HepG2 (cell line): ENCODE results near the gene DHRS4L2. TPM values are rescaled to one million over a fixed set of nuclear protein-coding genes. Genes with fewer than 3 reads are reported as not detected.

Experiments
- ETV5 ChIP-seq: IDR thresholded peaks from 2 replicates; pipeline ENCODE4 v1.6.1; 2018; ENCODE audit warnings: missing biosample characterization, missing genetic modification reagents, inconsistent platforms, borderline replicate concordance
- FOXC1 ChIP-seq: sonication (generic); formaldehyde crosslinking; IDR thresholded peaks from 2 replicates; pipeline ENCODE4 v1.8.0; 2022; ENCODE audit warnings: mild to moderate bottlenecking, missing genetic modification reagents, borderline replicate concordance
- KDM6A ChIP-seq: IDR thresholded peaks from 2 replicates; pipeline ENCODE4 v1.6.1; 2016; ENCODE audit warnings: low read depth
- TSC22D2 ChIP-seq: sonication (generic); formaldehyde crosslinking; IDR thresholded peaks from 2 replicates; pipeline ENCODE4 v1.5.1; 2020; ENCODE audit warnings: missing genetic modification reagents, mild to moderate bottlenecking, borderline replicate concordance
- polyA plus RNA-seq, 8 experiments: library from polyadenylated mRNA; depleted of rRNA in 3 of 8; stranded (reverse) in 7 of 8; unstranded in 1 of 8; fragments of >200 nt; fragmentation: Illumina TruSeq in 4 of 8; extraction: Trizol in 4 of 8; gene quantifications; 2 replicates each; pipeline versions ENCODE4 v1.2.1 to v1.2.3, GENCODE V29; 2011 to 2016; ENCODE audit warnings: low read depth in 4 of 8, missing spikeins in 1 of 8, mixed read lengths in 1 of 8; ENCODE audit not compliant: insufficient read depth in 1 of 8
- total RNA-seq, 5 experiments: library from RNA; depleted of rRNA; stranded (reverse); fragments of >200 nt; fragmentation: Illumina TruSeq; extraction: Trizol; gene quantifications; 2 replicates each; pipeline ENCODE4 v1.2.3, GENCODE V29; 2016; ENCODE audit warnings: low read depth in 1 of 5
- TF ChIP-seq, protein P1 (sequence below): IDR thresholded peaks from 2 replicates; pipeline ENCODE4 v1.6.1; 2016; ENCODE audit warnings: low read depth, control low read depth
- TF ChIP-seq, protein P2 (sequence below): IDR thresholded peaks from 2 replicates; pipeline ENCODE4 v1.4.0; 2020; ENCODE audit warnings: mild to moderate bottlenecking, missing genetic modification reagents
- TF ChIP-seq, protein P3 (sequence below): sonication (generic); formaldehyde crosslinking; IDR thresholded peaks from 2 replicates; pipeline ENCODE4 v1.5.0; 2020; ENCODE audit warnings: mild to moderate bottlenecking, missing genetic modification reagents, borderline replicate concordance
- TF ChIP-seq, protein P4 (sequence below): sonication (generic); formaldehyde crosslinking; IDR thresholded peaks from 2 replicates; pipeline ENCODE4 v1.5.1; 2020; ENCODE audit warnings: mild to moderate bottlenecking, missing genetic modification reagents, borderline replicate concordance
- TF ChIP-seq, protein P5 (sequence below): IDR thresholded peaks from 2 replicates; pipeline ENCODE4 v1.6.1; 2016; ENCODE audit warnings: mild to moderate bottlenecking

The DHRS4L2 gene
- total and polyA plus RNA-seq, 2 of the 13 experiments (the other 11 are each of a cell fraction or from before 2014, with no cell fraction given) = 24.7 to 38.2 TPM

DNA sequence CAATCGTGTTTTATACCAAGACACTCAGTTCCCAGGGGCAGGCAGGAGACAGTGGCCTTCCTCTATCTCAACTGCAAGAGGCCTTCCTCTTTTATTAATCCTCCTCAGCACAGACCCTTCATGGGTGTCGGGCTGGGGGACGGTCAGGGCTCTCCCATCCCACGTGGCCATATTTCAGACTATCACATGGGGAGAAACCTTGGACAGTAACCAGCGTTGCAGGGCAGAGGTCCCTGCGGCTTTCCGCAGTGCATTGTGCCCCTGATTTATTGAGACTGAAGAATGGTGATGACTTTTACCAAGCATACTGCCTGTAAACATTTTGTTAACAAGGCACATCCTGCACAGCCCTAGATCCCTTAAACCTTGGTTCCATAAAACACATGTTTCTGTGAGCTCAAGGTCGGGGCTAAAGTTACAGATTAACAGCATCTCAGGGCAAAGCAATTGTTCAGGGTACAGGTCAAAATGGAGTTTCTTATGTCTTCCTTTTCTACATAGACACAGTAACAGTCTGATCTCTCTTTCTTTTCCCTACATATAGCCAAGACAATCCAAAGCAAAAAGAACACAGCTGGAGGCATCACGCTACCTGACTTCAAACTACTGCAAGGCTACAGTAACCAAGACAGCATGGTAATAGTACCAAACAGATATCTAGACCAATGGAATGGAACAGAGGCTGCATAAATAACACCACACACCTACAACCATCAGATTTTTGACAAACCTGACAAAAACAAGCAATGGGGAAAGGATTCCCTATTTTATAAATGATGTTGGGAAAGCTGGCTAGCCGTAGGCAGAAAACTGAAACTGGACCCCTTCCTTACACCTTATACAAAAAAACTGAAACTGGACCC is 6.5 kb upstream of the DHRS4L2 start (continued):
- TF ChIP-seq TSC22D2 (CRISPR knock-in tag) = peak; percentile 64; the same call in 1 of the 2 replicates
- TF ChIP-seq, protein P1, sequence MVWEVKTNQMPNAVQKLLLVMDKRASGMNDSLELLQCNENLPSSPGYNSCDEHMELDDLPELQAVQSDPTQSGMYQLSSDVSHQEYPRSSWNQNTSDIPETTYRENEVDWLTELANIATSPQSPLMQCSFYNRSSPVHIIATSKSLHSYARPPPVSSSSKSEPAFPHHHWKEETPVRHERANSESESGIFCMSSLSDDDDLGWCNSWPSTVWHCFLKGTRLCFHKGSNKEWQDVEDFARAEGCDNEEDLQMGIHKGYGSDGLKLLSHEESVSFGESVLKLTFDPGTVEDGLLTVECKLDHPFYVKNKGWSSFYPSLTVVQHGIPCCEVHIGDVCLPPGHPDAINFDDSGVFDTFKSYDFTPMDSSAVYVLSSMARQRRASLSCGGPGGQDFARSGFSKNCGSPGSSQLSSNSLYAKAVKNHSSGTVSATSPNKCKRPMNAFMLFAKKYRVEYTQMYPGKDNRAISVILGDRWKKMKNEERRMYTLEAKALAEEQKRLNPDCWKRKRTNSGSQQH = peak; percentile 57; the same call in 1 of the 2 replicates
- TF ChIP-seq, protein P2, sequence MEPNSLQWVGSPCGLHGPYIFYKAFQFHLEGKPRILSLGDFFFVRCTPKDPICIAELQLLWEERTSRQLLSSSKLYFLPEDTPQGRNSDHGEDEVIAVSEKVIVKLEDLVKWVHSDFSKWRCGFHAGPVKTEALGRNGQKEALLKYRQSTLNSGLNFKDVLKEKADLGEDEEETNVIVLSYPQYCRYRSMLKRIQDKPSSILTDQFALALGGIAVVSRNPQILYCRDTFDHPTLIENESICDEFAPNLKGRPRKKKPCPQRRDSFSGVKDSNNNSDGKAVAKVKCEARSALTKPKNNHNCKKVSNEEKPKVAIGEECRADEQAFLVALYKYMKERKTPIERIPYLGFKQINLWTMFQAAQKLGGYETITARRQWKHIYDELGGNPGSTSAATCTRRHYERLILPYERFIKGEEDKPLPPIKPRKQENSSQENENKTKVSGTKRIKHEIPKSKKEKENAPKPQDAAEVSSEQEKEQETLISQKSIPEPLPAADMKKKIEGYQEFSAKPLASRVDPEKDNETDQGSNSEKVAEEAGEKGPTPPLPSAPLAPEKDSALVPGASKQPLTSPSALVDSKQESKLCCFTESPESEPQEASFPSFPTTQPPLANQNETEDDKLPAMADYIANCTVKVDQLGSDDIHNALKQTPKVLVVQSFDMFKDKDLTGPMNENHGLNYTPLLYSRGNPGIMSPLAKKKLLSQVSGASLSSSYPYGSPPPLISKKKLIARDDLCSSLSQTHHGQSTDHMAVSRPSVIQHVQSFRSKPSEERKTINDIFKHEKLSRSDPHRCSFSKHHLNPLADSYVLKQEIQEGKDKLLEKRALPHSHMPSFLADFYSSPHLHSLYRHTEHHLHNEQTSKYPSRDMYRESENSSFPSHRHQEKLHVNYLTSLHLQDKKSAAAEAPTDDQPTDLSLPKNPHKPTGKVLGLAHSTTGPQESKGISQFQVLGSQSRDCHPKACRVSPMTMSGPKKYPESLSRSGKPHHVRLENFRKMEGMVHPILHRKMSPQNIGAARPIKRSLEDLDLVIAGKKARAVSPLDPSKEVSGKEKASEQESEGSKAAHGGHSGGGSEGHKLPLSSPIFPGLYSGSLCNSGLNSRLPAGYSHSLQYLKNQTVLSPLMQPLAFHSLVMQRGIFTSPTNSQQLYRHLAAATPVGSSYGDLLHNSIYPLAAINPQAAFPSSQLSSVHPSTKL (CRISPR knock-in tag) = peak; percentile 92
- TF ChIP-seq ETV5 = peak; percentile 52; the same call in 1 of the 2 replicates
- TF ChIP-seq, protein P3, sequence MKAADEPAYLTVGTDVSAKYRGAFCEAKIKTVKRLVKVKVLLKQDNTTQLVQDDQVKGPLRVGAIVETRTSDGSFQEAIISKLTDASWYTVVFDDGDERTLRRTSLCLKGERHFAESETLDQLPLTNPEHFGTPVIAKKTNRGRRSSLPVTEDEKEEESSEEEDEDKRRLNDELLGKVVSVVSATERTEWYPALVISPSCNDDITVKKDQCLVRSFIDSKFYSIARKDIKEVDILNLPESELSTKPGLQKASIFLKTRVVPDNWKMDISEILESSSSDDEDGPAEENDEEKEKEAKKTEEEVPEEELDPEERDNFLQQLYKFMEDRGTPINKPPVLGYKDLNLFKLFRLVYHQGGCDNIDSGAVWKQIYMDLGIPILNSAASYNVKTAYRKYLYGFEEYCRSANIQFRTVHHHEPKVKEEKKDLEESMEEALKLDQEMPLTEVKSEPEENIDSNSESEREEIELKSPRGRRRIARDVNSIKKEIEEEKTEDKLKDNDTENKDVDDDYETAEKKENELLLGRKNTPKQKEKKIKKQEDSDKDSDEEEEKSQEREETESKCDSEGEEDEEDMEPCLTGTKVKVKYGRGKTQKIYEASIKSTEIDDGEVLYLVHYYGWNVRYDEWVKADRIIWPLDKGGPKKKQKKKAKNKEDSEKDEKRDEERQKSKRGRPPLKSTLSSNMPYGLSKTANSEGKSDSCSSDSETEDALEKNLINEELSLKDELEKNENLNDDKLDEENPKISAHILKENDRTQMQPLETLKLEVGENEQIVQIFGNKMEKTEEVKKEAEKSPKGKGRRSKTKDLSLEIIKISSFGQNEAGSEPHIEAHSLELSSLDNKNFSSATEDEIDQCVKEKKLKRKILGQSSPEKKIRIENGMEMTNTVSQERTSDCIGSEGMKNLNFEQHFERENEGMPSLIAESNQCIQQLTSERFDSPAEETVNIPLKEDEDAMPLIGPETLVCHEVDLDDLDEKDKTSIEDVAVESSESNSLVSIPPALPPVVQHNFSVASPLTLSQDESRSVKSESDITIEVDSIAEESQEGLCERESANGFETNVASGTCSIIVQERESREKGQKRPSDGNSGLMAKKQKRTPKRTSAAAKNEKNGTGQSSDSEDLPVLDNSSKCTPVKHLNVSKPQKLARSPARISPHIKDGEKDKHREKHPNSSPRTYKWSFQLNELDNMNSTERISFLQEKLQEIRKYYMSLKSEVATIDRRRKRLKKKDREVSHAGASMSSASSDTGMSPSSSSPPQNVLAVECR = peak; percentile 66; the same call in 1 of the 2 replicates
- TF ChIP-seq, protein P4, sequence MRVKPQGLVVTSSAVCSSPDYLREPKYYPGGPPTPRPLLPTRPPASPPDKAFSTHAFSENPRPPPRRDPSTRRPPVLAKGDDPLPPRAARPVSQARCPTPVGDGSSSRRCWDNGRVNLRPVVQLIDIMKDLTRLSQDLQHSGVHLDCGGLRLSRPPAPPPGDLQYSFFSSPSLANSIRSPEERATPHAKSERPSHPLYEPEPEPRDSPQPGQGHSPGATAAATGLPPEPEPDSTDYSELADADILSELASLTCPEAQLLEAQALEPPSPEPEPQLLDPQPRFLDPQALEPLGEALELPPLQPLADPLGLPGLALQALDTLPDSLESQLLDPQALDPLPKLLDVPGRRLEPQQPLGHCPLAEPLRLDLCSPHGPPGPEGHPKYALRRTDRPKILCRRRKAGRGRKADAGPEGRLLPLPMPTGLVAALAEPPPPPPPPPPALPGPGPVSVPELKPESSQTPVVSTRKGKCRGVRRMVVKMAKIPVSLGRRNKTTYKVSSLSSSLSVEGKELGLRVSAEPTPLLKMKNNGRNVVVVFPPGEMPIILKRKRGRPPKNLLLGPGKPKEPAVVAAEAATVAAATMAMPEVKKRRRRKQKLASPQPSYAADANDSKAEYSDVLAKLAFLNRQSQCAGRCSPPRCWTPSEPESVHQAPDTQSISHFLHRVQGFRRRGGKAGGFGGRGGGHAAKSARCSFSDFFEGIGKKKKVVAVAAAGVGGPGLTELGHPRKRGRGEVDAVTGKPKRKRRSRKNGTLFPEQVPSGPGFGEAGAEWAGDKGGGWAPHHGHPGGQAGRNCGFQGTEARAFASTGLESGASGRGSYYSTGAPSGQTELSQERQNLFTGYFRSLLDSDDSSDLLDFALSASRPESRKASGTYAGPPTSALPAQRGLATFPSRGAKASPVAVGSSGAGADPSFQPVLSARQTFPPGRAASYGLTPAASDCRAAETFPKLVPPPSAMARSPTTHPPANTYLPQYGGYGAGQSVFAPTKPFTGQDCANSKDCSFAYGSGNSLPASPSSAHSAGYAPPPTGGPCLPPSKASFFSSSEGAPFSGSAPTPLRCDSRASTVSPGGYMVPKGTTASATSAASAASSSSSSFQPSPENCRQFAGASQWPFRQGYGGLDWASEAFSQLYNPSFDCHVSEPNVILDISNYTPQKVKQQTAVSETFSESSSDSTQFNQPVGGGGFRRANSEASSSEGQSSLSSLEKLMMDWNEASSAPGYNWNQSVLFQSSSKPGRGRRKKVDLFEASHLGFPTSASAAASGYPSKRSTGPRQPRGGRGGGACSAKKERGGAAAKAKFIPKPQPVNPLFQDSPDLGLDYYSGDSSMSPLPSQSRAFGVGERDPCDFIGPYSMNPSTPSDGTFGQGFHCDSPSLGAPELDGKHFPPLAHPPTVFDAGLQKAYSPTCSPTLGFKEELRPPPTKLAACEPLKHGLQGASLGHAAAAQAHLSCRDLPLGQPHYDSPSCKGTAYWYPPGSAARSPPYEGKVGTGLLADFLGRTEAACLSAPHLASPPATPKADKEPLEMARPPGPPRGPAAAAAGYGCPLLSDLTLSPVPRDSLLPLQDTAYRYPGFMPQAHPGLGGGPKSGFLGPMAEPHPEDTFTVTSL (CRISPR knock-in tag) = peak; percentile 94
- peak; percentile 45; the same call in 1 of the 2 replicates for TF ChIP-seq FOXC1 (CRISPR knock-in tag)
- peak; percentile 83 for TF ChIP-seq KDM6A
- TF ChIP-seq, protein P5, sequence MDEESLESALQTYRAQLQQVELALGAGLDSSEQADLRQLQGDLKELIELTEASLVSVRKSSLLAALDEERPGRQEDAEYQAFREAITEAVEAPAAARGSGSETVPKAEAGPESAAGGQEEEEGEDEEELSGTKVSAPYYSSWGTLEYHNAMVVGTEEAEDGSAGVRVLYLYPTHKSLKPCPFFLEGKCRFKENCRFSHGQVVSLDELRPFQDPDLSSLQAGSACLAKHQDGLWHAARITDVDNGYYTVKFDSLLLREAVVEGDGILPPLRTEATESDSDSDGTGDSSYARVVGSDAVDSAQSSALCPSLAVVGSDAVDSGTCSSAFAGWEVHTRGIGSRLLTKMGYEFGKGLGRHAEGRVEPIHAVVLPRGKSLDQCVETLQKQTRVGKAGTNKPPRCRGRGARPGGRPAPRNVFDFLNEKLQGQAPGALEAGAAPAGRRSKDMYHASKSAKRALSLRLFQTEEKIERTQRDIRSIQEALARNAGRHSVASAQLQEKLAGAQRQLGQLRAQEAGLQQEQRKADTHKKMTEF (CRISPR knock-in tag) = peak; percentile 83
